Activated CD8-positive, alpha-beta memory T cell treated with anti-CD3 and anti-CD28 coated beads, Interleukin-2, amount 50 U/mL, for 1 hour (primary cell): ENCODE data around the gene HBA1.
"Not testable (repeated sequence)": the region's sequence is repeated elsewhere in the genome, so short reads cannot be mapped to it uniquely, and the experiment has no call there.

ENCODE experiments used
- DNase-seq: peaks from one replicate; pipeline ENCODE4 v3.0.0-alpha.2; 2020; ENCODE audit errors: extremely low read depth

Gene HBA1

DNA sequence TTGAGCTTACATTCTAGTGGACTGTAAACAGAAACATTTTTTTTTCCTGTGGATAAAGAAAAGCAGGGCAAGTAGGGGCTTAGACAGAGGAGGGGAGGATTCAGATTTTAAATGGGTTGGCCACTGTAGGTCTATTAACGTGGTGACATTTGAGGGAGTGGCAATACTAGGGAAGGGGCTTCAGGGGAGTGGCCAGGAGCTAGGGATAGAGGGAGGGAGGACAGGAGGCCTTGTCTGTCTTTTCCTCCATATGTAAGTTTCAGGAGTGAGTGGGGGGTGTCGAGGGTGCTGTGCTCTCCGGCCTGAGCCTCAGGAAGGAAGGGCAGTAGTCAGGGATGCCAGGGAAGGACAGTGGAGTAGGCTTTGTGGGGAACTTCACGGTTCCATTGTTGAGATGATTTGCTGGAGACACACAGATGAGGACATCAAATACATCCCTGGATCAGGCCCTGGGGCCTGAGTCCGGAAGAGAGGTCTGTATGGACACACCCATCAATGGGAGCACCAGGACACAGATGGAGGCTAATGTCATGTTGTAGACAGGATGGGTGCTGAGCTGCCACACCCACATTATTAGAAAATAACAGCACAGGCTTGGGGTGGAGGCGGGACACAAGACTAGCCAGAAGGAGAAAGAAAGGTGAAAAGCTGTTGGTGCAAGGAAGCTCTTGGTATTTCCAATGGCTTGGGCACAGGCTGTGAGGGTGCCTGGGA, 17.2 kb upstream of the HBA1 start:
- DNase-seq: no peak

DNA sequence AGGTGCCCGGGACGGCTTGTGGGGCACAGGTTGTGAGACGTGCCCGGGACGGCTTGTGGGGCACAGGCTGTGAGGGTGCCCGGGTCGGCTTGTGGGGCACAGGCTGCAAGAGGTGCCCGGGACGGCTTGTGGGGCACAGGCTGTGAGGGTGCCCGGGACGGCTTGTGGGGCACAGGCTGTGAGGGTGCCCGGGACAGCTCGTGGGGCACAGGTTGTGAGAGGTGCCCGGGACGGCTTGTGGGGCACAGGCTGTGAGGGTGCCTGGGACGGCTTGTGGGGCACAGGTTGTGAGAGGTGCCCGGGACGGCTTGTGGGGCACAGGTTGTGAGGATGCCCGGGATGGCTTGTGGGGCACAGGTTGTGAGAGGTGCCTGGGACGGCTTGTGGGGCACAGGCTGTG, 16.2 kb upstream of the HBA1 start:
- DNase-seq: not testable (repeated sequence)

DNA sequence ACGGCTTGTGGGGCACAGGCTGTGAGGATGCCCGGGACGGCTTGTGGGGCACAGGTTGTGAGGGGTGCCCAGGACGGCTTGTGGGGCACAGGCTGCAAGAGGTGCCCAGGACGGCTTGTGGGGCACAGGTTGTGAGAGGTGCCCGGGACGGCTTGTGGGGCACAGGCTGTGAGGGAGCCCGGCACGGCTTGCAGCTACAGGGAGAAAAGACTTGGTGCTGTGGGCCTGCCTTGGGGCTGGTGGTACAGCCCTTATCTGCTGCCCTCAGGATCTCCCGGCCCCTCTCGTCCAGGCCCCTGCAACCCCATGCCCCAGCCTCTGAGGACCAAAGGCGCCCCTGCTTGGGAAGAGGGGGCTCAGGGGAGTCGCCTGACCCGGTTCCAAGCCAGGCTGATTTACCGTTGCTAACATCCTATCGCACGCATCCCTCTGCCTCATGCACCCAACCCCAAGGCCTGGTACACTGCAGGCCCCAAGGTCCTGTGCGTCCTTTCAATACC, 15.7 kb upstream of the HBA1 start:
- DNase-seq: no peak

DNA sequence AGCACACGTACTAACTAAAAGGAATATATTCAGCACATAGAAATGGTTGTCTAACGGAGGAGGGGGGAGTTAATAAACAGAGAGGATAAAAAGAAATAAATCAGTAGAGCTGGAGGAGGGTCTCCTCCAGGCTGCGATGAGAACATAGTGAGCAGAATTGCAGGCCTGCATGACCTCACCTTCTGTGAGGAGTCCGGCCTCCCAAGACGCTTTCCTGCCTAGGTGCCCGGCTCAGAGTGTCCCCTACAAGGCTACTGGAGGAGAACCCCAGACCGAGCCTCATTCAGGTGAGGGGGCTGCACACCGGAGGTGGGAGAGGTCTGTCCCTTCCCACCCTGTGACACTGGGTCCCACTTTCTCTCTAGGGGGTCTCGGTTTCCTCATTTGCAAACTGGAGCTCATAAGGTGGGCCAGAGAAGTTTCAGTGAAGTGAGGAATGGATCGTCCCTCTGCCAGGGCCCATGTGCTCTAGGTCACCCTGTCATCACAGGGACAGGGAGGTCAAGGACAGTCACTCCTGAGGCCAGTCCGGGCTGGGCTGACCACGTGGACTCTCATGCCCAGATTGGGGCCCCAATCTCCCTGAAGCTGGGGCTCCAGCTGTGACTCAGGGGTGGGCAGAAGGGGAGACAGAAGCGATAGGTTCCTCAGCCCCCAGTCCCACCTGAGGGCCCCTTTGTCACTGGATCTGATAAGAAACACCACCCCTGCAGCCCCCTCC, 14.0 kb upstream of the HBA1 start:
- no peak for DNase-seq

DNA sequence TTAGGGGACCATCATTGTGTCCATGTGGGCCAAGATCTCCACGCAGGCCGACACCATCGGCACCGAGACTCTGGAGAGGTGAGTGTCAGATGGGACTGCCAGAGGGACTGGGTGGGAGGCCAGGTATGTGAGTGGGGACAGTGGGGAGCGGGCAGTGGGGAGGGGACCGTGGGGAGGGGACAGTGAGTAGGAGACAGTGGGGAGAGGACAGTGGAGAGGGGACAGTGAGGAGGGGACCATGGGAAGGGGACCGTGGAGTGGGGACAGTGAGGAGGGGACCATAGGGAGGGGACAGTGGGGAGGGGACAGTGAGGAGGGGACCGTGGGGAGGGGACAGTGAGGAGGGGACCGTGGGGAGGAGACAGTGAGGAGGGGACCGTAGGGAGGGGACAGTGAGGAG, 13.3 kb upstream of the HBA1 start:
- not testable (repeated sequence) for DNase-seq

DNA sequence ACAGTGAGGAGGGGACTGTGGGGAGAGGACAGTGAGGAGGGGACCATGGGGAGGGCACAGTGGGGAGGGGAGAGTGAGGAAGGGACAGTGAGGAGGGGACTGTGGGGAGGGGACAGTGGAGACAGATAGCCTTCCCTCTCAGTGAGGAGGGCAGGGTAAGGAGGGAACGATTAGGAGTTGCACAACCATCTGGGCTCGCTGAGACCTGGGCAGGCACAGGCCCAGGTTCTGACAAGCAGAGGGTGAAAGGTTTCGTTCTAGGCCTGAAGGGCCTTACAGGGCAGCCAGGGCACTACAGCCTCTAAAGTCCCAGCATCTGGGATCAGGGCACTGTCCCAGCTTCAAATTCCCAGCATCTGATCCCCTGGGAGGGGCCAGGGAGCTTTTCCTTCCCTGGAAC, 12.8 kb upstream of the HBA1 start:
- DNase-seq: not testable (repeated sequence)

DNA sequence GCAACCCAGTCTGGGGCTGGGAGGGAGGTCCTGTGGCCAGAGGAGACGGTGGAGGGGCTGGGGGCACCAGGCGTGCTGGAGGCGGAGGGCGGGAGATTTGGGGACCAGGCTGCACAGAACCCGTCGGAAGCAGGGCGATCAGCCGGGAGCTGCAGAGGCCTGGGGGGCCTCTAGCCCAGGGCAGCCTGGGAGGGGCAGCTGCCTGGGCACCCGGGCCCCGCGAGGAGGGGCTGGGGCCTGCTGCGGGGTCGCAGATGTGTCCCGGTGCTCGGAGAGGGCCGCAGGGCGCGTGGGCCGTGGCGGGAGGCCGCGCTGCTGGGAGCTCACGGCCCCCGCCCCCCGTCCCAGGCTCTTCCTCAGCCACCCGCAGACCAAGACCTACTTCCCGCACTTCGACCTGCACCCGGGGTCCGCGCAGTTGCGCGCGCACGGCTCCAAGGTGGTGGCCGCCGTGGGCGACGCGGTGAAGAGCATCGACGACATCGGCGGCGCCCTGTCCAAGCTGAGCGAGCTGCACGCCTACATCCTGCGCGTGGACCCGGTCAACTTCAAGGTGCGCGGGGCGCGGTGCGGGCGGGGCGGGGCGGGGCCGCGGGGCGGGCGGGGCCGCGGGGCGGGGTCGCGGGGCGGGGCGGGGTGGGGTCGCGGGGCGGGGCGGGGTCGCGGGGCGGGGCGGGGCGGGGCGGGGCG, 12.2 kb upstream of the HBA1 start:
- not testable (repeated sequence) for DNase-seq

DNA sequence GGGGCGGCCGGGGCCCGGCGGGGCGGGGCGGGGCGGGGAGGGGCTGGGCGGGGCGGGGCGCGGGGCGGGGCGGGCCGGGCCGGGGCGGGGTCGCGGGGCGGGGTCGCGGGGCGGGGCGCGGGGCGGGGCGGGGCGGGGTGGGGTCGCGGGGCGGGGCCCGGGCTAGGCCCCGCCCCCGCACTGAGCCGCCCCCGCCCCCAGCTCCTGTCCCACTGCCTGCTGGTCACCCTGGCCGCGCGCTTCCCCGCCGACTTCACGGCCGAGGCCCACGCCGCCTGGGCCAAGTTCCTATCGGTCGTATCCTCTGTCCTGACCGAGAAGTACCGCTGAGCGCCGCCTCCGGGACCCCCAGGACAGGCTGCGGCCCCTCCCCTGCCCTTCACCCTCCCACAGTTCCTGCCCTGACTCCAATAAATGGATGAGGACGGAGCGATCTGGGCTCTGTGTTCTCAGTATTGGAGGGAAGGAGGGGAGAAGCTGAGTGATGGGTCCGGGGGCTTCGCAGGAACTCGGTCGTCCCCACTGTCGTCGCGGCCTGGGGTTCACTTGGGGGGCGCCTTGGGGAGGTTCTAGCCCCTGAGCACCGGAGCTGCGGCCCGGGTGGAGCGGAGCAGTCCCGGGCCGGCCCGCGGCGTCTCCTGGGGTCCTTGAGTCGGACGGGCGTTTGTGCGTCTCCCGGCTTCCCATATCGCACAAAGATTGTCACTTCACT, 11.5 kb upstream of the HBA1 start:
- DNase-seq: no peak

DNA sequence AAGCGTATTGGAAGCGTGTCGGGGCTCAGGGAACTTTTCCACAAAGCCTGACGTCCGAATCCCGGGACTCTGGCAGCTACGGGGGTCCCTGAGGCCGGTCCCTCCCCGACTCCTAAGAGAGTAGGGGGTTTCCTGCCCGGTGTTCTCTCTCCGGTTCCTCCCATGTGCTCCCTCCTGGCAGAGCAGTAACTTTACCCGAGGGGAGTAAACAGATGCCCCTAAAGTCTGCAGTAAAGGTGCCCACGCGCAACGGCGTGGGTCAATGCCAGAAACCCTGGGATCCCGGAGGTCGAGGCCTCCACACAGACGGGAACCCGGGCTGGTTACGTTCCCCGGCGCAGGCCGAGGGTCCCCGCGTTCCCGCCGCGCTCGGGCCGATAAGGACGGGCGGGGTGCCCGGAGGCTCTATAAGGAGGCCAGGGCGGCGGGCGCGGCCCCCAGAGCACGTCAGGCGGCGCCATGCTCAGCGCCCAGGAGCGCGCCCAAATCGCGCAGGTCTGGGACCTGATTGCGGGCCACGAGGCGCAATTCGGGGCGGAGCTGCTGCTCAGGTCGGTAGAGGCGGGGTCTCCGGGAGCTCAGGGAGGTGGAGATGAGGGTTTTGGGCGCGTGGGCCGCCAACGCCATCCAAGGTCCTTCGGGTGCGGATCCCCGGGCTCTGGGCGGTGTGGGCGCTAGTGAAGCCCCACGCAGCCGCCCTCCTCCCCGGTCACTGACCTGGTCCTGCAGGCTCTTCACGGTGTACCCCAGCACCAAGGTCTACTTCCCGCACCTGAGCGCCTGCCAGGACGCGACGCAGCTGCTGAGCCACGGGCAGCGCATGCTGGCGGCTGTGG, 10.7 kb upstream of the HBA1 start, which contains the start of gene HBM:
Gene HBM, plus strand, starts transcription at position 440 of the 836 bp plus-strand sequence. Its CDS starts 20 bp downstream, at position 460.
- no peak for DNase-seq

- DNase-seq: no peak
Measured at GRCh38 chr16:166375-167121, 9.9 kb upstream of the HBA1 start.

DNA sequence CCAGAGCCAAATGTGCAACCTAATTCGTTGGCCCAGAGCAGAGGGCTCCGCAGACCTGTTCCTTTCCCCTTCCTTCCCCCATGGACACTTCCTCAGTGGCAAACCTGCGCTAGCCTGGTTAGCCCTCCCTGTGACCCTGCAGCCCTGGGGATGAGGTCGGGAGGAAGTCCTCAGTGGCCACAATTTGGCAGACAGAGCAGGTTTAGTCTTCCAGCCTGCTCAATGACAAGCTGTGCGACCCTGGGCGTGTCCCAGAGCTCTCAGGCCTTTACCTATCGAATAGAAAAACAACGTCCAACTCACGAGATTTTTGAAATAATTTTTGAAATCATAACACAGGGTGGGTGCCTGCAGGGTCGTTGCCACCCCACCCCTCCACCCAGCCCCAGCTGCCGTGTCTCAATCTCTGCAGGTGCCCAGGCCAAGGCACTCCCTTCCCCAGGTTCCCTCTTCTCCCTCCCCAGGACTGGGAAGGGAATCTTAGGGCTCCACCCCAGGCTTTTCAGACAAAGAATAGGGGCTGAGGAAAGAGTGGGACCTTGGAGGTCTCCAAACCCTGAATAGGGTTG, 9.3 kb upstream of the HBA1 start:
- DNase-seq: no peak

GRCh38 chr16:168424-168823, 8.1 kb upstream of the HBA1 start:
- DNase-seq: no peak

DNA sequence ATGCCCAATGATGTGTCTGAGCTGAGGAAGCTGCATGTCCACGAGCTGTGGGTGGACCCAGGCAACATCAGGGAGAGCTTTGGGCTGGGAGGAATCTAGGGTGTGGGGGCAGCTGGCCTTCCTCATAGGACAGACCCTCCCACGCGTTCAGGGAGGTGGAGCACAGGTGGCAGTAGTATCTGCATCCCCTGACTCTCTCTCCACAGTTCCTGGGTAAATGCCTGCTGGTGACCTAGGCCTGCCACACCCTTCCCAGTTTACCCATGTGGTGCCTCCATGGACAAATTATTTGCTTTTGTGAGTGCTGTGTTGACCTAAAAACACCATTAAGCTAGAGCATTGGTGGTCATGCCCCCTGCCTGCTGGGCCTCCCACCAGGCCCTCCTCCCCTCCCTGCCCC, 7.5 kb upstream of the HBA1 start:
- DNase-seq: no peak

GRCh38 chr16:170088-170507, 6.4 kb upstream of the HBA1 start:
- not testable (repeated sequence) for DNase-seq

GRCh38 chr16:170788-171187, 5.7 kb upstream of the HBA1 start:
- DNase-seq: no peak

GRCh38 chr16:172374-172941, 4.0 kb upstream of the HBA1 start, which contains the start of gene HBA2:
HBA2 (plus strand) TSS chr16:172876; CDS start chr16:172913, 37 bp downstream.
- DNase-seq: not testable (repeated sequence)

DNA sequence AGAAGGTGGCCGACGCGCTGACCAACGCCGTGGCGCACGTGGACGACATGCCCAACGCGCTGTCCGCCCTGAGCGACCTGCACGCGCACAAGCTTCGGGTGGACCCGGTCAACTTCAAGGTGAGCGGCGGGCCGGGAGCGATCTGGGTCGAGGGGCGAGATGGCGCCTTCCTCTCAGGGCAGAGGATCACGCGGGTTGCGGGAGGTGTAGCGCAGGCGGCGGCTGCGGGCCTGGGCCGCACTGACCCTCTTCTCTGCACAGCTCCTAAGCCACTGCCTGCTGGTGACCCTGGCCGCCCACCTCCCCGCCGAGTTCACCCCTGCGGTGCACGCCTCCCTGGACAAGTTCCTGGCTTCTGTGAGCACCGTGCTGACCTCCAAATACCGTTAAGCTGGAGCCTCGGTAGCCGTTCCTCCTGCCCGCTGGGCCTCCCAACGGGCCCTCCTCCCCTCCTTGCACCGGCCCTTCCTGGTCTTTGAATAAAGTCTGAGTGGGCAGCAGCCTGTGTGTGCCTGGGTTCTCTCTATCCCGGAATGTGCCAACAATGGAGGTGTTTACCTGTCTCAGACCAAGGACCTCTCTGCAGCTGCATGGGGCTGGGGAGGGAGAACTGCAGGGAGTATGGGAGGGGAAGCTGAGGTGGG, 3.1 kb upstream of the HBA1 start:
- not testable (repeated sequence) for DNase-seq

GRCh38 chr16:173928-174769, 2.3 kb upstream of the HBA1 start:
- DNase-seq: not testable (repeated sequence)
